HG03039 (cell line): Measurements from ENCODE around the gene UHRF1.

Experiments
- ATAC-seq: cut with Tn5 transposase; IDR thresholded peaks from one replicate; pipeline ENCODE4 v1.9.1; 2021; ENCODE audit warnings: mild to moderate bottlenecking, moderate library complexity; ENCODE audit not compliant: unreplicated experiment

Gene UHRF1

GRCh38 chr19:4987256-4987655 is 78.0 kb downstream of the UHRF1 start:
- no peak for ATAC-seq

GRCh38 chr19:4987692-4988370 is 78.5 kb downstream of the UHRF1 start:
- ATAC-seq: no peak

GRCh38 chr19:4988770-4989251 is 79.5 kb downstream of the UHRF1 start:
- no peak for ATAC-seq

- no peak for ATAC-seq
These were observed 81.0 kb downstream of the UHRF1 start for GRCh38 chr19:4990306-4990705.

- no peak for ATAC-seq
These were observed 82.2 kb downstream of the UHRF1 start for GRCh38 chr19:4991538-4991937.

- ATAC-seq: no peak
These were observed 82.8 kb downstream of the UHRF1 start for GRCh38 chr19:4991996-4992698.

GRCh38 chr19:4993683-4994082 is 84.4 kb downstream of the UHRF1 start:
- ATAC-seq: no peak

GRCh38 chr19:4996701-4997100 is 87.4 kb downstream of the UHRF1 start:
- ATAC-seq: no peak

GRCh38 chr19:4997297-4997696 is 88.0 kb downstream of the UHRF1 start:
- no peak for ATAC-seq

- no peak for ATAC-seq
These were observed 90.9 kb downstream of the UHRF1 start for GRCh38 chr19:5000120-5000611.

GRCh38 chr19:5001615-5002014 is 92.3 kb downstream of the UHRF1 start:
- ATAC-seq: no peak

GRCh38 chr19:5002143-5002542 is 92.8 kb downstream of the UHRF1 start:
- ATAC-seq: no peak

- no peak for ATAC-seq
These were observed 94.5 kb downstream of the UHRF1 start for GRCh38 chr19:5003781-5004180.

- ATAC-seq: no peak
These were observed 95.8 kb downstream of the UHRF1 start for GRCh38 chr19:5005096-5005495.

GRCh38 chr19:5006201-5006600 is 96.9 kb downstream of the UHRF1 start:
- no peak for ATAC-seq

- no peak for ATAC-seq
These were observed 97.5 kb downstream of the UHRF1 start for GRCh38 chr19:5006821-5007220.
